Measurements from ENCODE around the gene FXYD6.

GRCh38 chr11:117817368-117818040, 59.0 kb downstream of the FXYD6 start:
- TF ChIP-seq, protein P1, sequence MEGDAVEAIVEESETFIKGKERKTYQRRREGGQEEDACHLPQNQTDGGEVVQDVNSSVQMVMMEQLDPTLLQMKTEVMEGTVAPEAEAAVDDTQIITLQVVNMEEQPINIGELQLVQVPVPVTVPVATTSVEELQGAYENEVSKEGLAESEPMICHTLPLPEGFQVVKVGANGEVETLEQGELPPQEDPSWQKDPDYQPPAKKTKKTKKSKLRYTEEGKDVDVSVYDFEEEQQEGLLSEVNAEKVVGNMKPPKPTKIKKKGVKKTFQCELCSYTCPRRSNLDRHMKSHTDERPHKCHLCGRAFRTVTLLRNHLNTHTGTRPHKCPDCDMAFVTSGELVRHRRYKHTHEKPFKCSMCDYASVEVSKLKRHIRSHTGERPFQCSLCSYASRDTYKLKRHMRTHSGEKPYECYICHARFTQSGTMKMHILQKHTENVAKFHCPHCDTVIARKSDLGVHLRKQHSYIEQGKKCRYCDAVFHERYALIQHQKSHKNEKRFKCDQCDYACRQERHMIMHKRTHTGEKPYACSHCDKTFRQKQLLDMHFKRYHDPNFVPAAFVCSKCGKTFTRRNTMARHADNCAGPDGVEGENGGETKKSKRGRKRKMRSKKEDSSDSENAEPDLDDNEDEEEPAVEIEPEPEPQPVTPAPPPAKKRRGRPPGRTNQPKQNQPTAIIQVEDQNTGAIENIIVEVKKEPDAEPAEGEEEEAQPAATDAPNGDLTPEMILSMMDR (IDR thresholded peaks at IDR 0.05; ENCODE audit: insufficient read depth, low read length, poor library complexity, severe bottlenecking), result peak; percentile 97
- TF ChIP-seq EZH2phosphoT487 (conservative IDR thresholded peaks at IDR 0.05; ENCODE audit: low read length), result no peak

Data from SU-DHL-6 (cell line).